LNCAP (cell line): ENCODE results near the gene TRIM67.

ENCODE experiments used
- CTCF ChIP-seq: fragments of 450-650 bp; IDR thresholded peaks from 2 replicates; pipeline ENCODE4 v1.5.1; 2017; ENCODE audit warnings: mild to moderate bottlenecking

The TRIM67 gene

GRCh38 chr1:231196728-231197127 lies 34.9 kb downstream of the TRIM67 start:
- TF ChIP-seq CTCF = no peak

GRCh38 chr1:231199868-231200267 lies 38.0 kb downstream of the TRIM67 start:
- no peak for TF ChIP-seq CTCF

- TF ChIP-seq CTCF = no peak
Observed at GRCh38 chr1:231200388-231201031, 38.7 kb downstream of the TRIM67 start.

- no peak for TF ChIP-seq CTCF
Observed at GRCh38 chr1:231201375-231201978, 39.6 kb downstream of the TRIM67 start.

GRCh38 chr1:231201979-231202633 lies 40.2 kb downstream of the TRIM67 start:
- no peak for TF ChIP-seq CTCF

GRCh38 chr1:231203259-231204057 lies 41.6 kb downstream of the TRIM67 start:
- no peak for TF ChIP-seq CTCF

GRCh38 chr1:231206856-231207255 lies 45.0 kb downstream of the TRIM67 start:
- TF ChIP-seq CTCF = no peak
